ENCODE data around the gene WNT11. TPM values are rescaled to one million over a fixed set of nuclear protein-coding genes. Genes with fewer than 3 reads are reported as not detected.

The WNT11 gene
- total RNA-seq, 4 donors from 2014 or later, result 4.2 to 11.4 (median 7.4) TPM

GRCh38 chr11:76216536-76217325 is 10.4 kb upstream of the WNT11 start:
- H3K4me3 ChIP-seq (ENCODE audit: low read depth, poor library complexity, severe bottlenecking), result no peak overlapping the region
- intact Hi-C loops (cut with DNase I; ENCODE audit: low total_unique reads), result no loop called here
- no peak for DNase-seq (ENCODE audit: low spot score in 2 of 2)
- WGBS, 2 donors, result 69 to 83% methylated on average over 9 of the region's 9 CpGs
- TF ChIP-seq POLR2A (IDR thresholded peaks at IDR 0.05), result no peak
- TF ChIP-seq CTCF (IDR thresholded peaks at IDR 0.05), result no peak

GRCh38 chr11:76215941-76216340 is 9.6 kb upstream of the WNT11 start:
- 82% methylated on average over 6 of the region's 6 CpGs for WGBS, 2 donors
- no peak for TF ChIP-seq CTCF (IDR thresholded peaks at IDR 0.05)
- TF ChIP-seq POLR2A (IDR thresholded peaks at IDR 0.05), result no peak
- intact Hi-C loops (cut with DNase I; ENCODE audit: low total_unique reads), result no loop called here
- no peak for DNase-seq (ENCODE audit: low spot score in 2 of 2)
- H3K4me3 ChIP-seq (ENCODE audit: low read depth, poor library complexity, severe bottlenecking), result no peak overlapping the region

- H3K4me3 ChIP-seq (ENCODE audit: low read depth, poor library complexity, severe bottlenecking), result no peak overlapping the region
- WGBS, 2 donors, result 82 to 92% methylated on average over 7 of the region's 7 CpGs
- TF ChIP-seq POLR2A (IDR thresholded peaks at IDR 0.05) (no peak), CTCF (IDR thresholded peaks at IDR 0.05) (no peak)
- DNase-seq (ENCODE audit: low spot score in 2 of 2), result no peak
- intact Hi-C loops (cut with DNase I; ENCODE audit: low total_unique reads), result no loop called here
Measured at GRCh38 chr11:76214968-76215548, 8.8 kb upstream of the WNT11 start.

- 91 to 93% methylated on average over 5 of the region's 5 CpGs for WGBS, 2 donors
- intact Hi-C loops (cut with DNase I; ENCODE audit: low total_unique reads), result no loop called here
- TF ChIP-seq POLR2A (IDR thresholded peaks at IDR 0.05), result no peak
- no peak for DNase-seq (ENCODE audit: low spot score in 2 of 2)
- no peak overlapping the region for H3K4me3 ChIP-seq (ENCODE audit: low read depth, poor library complexity, severe bottlenecking)
Measured at GRCh38 chr11:76214186-76214585, 7.9 kb upstream of the WNT11 start.

- TF ChIP-seq POLR2A (IDR thresholded peaks at IDR 0.05), result no peak
- no peak for TF ChIP-seq CTCF (IDR thresholded peaks at IDR 0.05)
- no peak overlapping the region for H3K4me3 ChIP-seq (ENCODE audit: low read depth, poor library complexity, severe bottlenecking)
- intact Hi-C loops (cut with DNase I; ENCODE audit: low total_unique reads), result no loop called here
- no peak for DNase-seq (ENCODE audit: low spot score in 2 of 2)
- WGBS, 2 donors, result 84% methylated on average over 6 to 7 of the region's 7 CpGs
Measured at GRCh38 chr11:76212086-76213035, 6.1 kb upstream of the WNT11 start.
